Nucleus accumbens (tissue), 56 donors: ENCODE measurements around the gene SRD5A1.
"Not testable (repeated sequence)": the region's sequence is repeated elsewhere in the genome, so short reads cannot be mapped to it uniquely, and the experiment has no call there.

Experiments used
- DNase-seq, 56 donors: peaks; one replicate each; lab custom pipeline; 2025; lab: John Stamatoyannopoulos, UW

Gene SRD5A1

GRCh38 chr5:6638236-6638635, 5.0 kb downstream of the SRD5A1 start:
- no peak for DNase-seq

GRCh38 chr5:6642655-6643054, 9.4 kb downstream of the SRD5A1 start:
- DNase-seq, result no peak

- DNase-seq, result no peak
Measured at GRCh38 chr5:6644794-6645241, 11.6 kb downstream of the SRD5A1 start.

- DNase-seq, result not testable (repeated sequence)
Measured at GRCh38 chr5:6645571-6646362, 12.5 kb downstream of the SRD5A1 start.

DNA sequence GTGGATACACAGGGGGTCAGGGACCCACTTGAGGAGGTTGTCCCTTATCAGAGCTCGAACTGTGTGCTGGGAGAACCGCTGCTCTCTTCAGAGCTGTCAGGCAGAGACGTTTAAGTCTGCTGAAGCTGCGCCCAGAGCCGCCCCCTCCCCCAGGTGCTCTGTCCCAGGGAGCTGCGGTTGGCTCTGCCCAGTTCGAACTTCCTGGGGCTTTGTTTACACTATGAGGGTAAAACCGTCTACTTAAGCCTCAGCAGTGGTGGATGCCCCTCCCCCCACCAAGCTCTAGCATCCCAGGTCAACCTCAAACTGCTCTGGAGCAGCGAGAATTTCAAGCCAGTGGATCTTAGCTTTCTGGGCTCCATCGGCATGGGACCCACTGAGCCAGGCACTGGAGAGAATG, 15.9 kb downstream of the SRD5A1 start:
- no peak for DNase-seq

DNA sequence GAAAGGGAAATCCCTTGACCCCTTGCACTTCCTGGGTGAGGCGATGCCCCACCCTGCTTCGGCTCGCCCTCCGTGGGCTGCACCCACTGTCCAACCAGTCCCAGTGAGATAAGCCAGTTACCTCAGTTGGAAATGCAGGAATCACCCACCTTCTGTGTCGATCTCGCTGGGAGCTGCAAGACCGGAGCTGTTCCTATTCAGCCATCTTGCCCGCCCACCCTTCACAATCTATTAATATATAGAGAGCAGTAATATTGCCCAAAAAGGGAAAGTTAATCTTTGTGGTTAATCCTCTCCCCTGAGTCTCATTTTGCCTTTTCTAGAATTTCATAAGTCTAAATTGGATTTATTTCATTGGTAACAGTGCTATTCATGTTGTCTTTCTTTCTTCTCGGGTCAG, 16.4 kb downstream of the SRD5A1 start:
- DNase-seq, result no peak

GRCh38 chr5:6652025-6652424, 18.8 kb downstream of the SRD5A1 start:
- DNase-seq, result no peak

DNA sequence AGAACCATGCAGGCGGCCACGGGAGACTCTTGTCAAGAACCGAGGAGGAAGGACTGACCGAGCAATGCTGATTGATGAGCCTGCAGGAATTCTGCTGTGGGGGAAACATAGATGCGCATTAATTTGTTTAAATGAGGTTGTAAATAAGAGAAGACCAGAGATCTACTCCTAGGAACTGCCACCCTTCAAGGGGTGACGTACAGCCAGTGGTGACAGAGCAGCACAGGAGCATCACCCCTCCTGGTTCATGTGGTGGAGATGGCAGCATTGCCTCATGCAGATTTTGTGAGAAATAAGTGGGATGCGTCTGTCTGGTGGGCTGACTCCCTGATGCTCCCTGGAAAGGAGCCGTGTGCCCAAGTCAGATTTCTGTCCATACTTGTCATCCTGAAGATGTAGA, 22.2 kb downstream of the SRD5A1 start:
- DNase-seq, result no peak

DNA sequence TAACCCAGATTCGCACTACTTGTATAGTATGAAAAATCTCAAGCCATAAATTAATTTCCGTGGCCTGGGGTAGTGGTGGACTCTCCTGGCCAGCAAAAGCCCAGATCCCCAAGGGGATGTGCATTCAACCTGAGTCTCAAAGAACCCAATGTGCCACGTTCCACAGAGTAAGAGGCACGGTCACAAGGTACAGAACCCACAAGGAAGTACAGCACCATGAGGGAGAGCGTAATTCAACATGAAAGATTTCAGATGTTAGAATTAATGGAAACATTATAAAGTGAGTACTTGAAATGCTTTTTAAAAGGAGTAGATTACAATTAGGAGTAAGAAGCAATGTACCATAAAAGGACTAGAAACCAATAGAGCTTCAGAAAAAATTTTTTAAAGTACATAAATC, 23.4 kb downstream of the SRD5A1 start:
- DNase-seq, result no peak

DNA sequence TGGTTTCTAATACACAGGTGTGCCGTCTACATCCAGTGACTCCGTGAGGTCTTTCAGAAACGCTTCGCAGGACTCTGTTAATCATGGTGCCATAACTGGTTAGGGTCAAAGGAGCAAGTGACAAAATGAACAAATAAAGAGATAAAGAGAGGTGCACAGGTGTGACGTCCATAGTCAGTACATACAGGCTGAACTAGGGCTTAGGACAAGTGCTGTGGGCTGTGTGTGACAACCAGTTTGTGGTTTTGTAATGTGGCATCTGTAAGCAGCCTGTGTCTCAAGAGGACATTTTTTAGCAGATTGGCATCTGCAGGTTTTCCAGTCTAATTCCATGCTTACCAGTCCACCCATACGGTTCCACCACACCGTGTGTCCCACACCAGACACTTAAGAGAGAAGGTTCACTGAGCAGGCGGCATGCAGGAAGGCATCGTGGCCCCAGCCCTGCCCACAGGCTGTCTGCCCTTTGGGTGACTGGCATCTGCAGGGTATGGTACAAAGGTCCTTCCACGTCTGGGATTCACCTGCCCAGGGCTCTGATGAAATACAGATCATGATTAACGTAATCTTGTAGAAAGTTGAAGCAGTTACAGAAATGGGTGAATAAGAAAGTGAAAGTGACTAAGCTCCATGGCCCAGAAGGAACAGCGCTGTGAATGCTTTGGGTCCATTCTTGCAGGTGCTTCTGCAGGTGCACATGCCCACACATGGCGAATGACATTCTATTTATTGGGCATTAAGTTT, 26.9 kb downstream of the SRD5A1 start:
- DNase-seq, result no peak

DNA sequence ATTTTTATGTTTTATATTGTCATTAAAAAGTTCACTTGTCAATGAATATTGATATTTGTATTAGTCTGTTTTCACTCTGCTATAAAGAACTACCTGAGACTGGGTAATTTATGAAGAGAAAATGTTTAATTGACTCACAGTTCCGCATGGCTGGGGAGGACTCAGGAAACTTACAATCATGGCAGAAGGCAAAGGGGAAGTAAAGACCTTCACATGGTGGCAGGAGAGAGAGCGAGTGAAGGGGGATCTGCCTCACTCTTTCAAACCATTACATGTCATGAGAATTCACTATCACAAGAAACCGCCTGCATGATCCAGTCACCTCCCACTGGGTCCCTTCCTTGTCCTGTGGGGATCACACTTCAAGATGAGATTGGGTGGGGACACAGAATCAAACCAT, 27.4 kb downstream of the SRD5A1 start:
- no peak for DNase-seq

- DNase-seq, result no peak
Measured at GRCh38 chr5:6666762-6667161, 33.5 kb downstream of the SRD5A1 start.

DNA sequence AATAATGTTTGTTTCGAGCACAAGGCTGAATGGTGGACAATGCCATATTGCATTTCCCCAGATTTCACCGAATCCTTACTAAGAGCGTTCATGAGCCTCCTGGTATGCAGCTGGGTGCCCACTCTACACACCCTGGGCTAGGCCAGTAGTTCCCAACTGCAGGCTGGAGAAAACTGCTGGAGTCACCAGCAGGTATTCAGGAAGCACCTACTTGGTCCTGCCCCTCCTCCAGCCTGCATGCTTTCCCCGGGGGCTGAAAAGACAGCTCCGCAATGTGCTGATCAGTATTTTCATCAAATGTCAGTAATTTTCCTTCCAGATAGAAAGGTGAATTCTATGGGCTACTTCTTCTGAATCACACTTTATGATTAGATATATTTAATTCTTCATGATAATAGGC, 34.4 kb downstream of the SRD5A1 start:
- DNase-seq, result no peak

DNA sequence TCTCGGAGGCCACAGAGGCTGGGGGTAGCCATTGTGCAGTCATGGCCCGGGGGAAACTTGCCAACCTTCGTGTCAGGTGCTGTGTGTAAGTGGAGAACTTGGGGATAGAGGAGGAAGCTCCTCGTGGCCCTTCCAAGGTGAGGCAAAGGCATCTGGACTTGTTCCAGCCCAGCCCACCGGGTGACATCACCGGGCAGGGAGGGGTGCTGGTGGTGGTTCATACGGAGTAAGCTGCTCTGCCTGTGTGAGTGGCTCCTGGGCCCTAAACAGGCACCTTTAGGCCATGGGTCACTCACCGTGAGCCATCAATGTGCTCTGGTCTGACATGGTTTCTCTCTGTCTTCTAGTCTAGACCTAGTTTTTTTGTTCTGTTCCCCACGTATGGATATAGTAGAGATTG, 35.5 kb downstream of the SRD5A1 start:
- not testable (repeated sequence) for DNase-seq

- no peak for DNase-seq
Measured at GRCh38 chr5:6673031-6673430, 39.8 kb downstream of the SRD5A1 start.

- DNase-seq, result no peak
Measured at GRCh38 chr5:6673963-6674362, 40.7 kb downstream of the SRD5A1 start.

DNA sequence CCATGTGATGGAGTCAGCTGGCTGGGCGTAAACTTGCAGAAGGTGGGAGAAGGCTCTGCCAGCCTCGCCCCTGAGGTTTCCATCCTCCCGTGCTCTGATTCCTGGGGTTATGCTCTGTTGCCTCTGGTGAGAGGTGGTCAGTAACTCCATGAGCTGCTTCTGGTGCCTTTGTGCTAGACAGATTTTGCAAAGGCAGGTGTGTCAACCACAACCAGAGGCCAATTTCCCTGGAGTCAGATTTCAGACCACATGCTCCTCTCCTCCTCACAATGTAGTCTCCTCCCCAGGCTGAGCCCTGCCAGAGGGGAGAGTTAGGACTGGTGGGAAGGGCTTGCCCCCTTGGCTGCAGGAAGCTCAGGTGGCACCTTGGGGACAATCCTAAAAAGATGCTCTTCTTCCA, 41.2 kb downstream of the SRD5A1 start:
- DNase-seq, result no peak

DNA sequence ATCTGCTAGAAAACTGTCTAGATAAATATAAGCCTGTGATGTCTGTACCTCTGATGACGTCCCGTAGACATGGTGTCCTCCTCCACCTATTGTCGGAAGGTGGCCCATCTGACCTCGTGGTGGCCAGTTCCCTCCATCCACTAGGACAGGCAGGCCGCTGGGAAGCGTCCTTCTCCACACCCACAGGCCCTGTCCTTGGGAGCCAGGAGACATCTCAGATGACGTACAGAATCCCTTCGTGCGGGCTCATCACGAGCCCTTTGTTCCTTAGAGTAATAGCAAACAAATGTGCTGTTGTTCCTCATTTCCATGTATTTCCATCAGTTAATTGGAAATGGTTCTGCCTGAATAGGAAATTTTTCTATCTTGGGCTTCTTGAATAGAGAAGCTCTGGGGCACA, 41.6 kb downstream of the SRD5A1 start:
- no peak for DNase-seq

DNA sequence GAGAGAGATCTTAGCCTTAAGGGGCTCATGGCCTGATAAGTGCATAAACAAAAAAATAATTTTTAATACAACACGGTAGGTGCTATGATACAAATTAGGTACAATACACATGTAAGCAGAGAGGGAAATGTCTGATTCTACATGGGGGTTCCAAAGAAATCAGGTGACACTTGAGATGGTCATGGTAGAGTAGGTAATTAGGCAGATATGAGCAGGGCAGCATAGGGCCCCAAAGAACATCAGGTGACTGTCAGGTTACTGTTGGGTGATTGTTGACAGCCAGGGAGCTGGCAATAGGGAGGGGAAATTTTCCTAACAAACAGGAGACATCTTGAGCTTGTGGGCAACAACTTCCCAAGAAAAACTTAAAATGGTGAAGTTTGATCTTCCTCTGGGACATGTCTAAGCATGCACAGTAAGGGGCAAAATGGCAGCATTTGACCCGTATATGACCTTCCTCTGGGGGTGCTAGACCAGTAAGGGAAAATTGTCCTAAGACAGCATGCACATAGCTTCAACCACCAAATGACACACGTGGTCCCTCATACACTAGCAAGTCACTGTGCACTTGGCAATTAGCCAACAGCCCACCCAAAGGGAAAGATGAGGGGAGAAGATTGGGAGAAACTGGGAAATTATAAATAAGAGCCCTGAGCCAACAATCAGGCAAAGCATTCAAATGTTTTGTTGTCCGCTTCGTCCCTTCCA, 42.7 kb downstream of the SRD5A1 start:
- no peak for DNase-seq

DNA sequence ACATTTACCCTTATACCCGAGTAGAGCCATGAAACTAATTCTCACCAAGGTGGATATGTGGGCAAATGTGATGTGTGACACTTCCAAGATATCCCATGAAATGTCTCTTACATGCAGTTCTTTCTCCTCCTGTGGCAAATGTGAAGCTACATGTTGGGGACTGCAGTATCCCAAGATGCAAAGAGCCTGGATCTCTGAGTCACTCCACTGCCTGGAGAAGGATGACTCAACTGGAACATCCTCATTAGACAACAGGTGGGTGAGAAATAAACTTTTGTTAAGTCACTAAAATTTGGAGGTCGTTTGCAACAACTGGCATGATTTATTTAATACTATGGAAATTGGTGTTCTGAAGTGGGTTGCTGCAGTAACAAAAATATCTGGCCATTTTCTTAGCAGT, 43.5 kb downstream of the SRD5A1 start:
- DNase-seq, result no peak

- DNase-seq, result no peak
Measured at GRCh38 chr5:6678385-6678784, 45.1 kb downstream of the SRD5A1 start.
